Stimulated activated memory B cell treated with anti-CD40 and anti-IgM and Interleukin-4, amounts not matched to agents 10 μg/mL and 1 μg/mL and 100 μg/mL, for 72 hours (primary cell): ENCODE results near the gene ZNF618.

Experiments
- ATAC-seq: fragments of 150-1000 bp; cut with Tn5 transposase; 2 replicates; pipeline ENCODE4 v1.10.0; 2021
- H3K27ac Mint-ChIP-seq: one replicate; pipeline ENCODE4 v1.8.0; 2022; ENCODE audit warnings: mild to moderate bottlenecking, mixed read lengths
- H3K27me3 Mint-ChIP-seq: one replicate; pipeline ENCODE4 v1.8.0; 2022; ENCODE audit warnings: mixed read lengths
- H3K36me3 Mint-ChIP-seq: one replicate; pipeline ENCODE4 v1.8.0; 2022; ENCODE audit warnings: mixed read lengths
- H3K4me1 Mint-ChIP-seq: one replicate; pipeline ENCODE4 v1.8.0; 2022; ENCODE audit warnings: mixed read lengths
- H3K4me3 Mint-ChIP-seq: one replicate; pipeline ENCODE4 v1.8.0; 2022; ENCODE audit warnings: mild to moderate bottlenecking, moderate library complexity, mixed read lengths
- H3K9me3 Mint-ChIP-seq: one replicate; pipeline ENCODE4 v1.8.0; 2022; ENCODE audit warnings: mixed read lengths

The ZNF618 gene

DNA sequence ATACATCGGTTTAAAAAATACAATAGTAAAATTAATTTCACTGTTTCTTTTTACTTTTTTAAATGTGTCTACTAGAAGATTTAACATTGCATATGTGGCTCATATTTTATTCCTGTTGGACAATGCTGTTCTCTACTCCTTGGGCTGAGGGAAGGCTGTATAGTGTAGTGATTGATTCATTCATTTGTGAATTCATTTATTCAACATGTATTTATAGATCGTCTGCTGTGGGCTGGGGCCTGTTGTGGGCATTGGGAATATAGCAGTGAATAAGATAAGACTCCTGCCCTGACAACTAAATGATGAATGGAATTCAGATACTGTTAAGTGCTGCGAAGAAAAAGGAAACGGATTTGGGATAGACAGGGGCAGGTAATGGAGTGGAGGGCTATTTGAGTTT is 55.7 kb downstream of the ZNF618 start:
- Mint-ChIP-seq H3K9me3 (peaks cover 9% of the 10 kb centered on the region), H3K4me3 (no peak overlapping the region), H3K27me3 (no peaks in the 10 kb centered on the region), H3K4me1 (no peaks in the 10 kb centered on the region), H3K36me3 (no peaks in the 10 kb centered on the region), H3K27ac (no peak overlapping the region)
- ATAC-seq = no peak

DNA sequence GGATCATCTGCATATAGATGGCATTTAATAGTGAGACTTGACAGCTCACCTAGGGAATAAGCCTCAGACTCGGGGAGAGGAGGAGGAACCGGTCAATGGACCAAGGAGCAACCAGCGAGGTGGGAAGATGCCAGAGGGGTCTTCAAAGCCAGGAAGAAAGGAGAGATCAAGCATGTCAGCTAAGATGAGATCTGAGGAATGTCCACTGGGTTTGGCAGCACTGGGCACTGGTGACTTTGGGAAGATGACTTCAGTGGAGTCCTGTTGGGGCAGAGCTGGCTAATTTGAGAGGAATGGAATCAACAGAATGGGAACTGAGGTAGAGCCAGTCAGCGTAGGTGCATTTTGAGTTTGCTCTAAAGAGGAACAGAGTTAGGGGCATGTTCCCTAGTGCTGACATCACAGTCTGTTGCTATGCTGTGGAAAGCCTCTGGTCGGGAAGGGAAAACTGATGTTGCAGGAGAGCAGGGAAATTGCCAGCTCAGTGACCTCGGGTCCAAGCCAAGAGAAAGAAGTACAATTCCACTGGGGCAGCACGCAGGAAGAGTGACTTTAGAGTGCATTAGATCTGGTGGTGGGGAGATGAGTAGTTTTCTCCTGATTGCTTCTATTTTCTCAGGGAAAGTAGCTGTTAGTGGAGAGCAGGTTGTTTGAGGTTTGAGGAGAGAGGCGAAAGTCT is 56.9 kb downstream of the ZNF618 start:
- H3K36me3 Mint-ChIP-seq = no peaks in the 10 kb centered on the region
- no peak overlapping the region for H3K4me3 Mint-ChIP-seq
- H3K4me1 Mint-ChIP-seq = no peaks in the 10 kb centered on the region
- H3K9me3 Mint-ChIP-seq = peaks cover 6% of the 10 kb centered on the region
- no peak overlapping the region for H3K27ac Mint-ChIP-seq
- no peak for ATAC-seq
- no peaks in the 10 kb centered on the region for H3K27me3 Mint-ChIP-seq

DNA sequence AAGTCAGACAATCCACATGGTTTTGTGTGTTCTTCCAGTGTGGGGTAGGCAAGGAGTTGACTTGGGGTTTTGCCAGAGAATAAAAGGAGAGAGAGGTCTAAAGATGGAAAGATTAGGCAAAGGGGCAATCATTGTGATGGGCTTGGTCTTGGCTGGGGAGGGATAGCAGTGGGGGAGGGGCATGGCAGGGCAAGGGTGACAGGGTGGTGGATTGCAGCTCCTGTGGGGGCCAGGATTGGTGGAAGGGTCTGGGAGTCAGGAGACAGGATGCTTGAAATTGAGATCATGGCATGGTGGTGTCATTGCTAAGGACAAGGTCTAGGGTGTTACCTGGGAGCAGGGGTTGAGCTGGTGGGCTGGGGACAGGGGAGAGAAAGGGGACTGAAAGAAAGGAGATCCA is 57.6 kb downstream of the ZNF618 start:
- H3K9me3 Mint-ChIP-seq = no peaks in the 10 kb centered on the region
- no peaks in the 10 kb centered on the region for H3K4me1 Mint-ChIP-seq

DNA sequence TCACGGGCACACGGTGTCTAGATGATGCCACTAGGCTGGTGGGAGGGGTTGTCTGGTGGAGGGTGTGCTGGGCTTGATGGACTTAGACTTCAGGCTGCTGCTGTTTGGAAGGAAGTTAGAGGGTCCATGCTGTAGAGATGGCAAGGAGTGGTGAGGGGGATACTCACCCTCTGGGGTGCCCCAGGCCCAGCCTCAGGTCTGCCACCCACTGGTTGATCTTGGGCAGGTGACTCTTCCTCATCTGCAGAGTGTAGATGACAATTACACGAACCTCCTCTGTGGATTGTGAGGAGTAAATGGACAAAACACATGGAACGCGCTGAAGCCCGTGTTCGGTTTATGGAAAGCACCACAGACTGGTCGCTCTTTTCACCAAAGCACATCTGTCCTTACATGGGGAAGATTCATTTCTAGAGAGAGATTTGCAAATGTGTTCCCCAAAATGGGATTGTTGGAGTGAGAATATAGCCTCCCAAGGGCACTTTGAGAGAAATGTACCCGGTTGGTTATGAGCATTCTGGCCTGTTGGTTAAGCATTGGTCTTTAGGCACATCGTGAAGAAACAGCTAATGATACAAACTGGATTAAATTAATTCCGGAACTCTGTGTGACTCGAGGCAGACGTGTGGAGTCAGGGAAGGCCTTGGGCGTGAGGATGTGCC is 58.2 kb downstream of the ZNF618 start:
- no peaks in the 10 kb centered on the region for H3K27me3 Mint-ChIP-seq
- H3K36me3 Mint-ChIP-seq = no peaks in the 10 kb centered on the region
- H3K27ac Mint-ChIP-seq = no peak overlapping the region
- no peak for ATAC-seq
- no peak overlapping the region for H3K4me3 Mint-ChIP-seq
- no peaks in the 10 kb centered on the region for H3K9me3 Mint-ChIP-seq
- H3K4me1 Mint-ChIP-seq = no peaks in the 10 kb centered on the region

More for the DNA sequence above, 57.6 kb downstream of the ZNF618 start:
- H3K36me3 Mint-ChIP-seq = no peaks in the 10 kb centered on the region
- H3K27ac Mint-ChIP-seq = no peak overlapping the region
- no peak for ATAC-seq
- H3K27me3 Mint-ChIP-seq = no peaks in the 10 kb centered on the region
- H3K4me3 Mint-ChIP-seq = no peak overlapping the region

DNA sequence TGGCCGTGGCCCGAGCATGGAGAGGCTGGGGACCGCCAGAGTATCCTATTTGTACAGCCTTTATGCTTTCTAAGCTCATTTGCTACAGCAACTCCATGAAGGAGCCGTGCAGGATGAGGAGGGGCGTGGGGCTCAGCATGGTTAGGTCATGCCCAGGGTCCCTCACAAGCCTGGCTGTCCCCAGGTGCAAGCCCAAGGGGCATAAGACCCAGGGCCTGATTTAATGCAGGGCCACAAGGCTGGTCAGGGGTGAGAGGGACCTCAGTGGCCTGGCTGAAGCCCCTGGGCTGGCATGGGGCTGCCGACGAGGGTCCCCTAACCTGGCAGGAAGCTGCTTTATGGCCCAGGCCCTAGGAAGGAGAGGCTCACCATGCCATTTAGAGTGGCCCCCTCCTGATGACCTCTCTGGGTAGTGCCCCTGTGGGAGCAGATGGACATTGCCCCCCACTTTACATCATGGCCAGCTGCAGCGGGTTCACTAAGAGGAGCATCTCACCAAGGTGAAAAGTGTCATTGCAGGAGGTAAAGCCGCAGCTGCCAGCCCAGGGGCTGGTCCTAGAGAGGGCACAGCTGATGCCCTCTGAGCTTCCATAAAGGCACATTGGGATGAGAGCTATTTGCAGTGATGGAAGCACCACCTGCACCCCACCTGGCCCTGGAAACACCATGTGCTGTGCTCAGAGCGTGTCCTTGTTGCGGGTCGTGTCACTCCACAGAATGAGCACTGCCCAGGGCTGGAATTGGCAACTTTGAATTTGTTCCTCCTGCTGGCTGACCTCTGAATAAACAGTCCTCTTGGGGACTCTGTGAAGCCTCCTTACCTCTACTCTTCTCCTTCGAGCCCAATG is 58.9 kb downstream of the ZNF618 start:
- no peaks in the 10 kb centered on the region for H3K9me3 Mint-ChIP-seq

DNA sequence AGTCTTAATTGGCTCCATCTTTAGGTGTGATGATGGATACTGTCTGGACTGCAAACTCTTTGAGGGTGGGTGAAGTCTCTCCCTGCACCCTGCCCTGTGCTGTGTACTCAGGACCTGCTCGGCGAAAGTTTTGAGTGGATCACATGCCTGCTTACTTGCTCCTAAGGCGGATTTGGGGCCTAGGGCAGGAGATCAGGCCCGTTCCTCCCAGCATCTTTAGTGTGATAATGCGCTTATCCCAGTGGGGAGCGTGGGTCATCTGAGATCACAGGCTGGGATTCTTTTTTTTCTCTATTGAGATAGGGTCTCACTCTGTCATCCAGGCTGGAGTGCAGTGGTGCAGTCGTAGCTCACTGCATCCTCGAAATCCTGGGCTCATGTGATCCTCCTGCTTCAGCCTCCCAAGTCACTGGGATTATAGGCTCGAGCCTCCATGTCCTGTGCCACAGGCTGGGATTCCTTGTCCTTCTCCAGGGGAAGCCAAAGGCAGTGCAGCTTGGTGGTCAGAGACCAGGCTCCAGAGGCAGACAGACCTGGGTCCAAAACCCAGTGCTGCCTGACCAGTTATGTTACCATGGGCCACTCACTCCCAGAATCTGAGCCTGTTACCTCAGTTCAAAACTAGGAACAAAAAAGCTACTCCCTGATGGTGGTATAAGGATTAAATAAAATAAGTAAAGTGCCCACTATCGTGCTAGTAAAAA is 59.7 kb downstream of the ZNF618 start:
- H3K27ac Mint-ChIP-seq = no peak overlapping the region
- no peaks in the 10 kb centered on the region for H3K4me1 Mint-ChIP-seq
- H3K27me3 Mint-ChIP-seq = peaks cover 4% of the 10 kb centered on the region
- H3K36me3 Mint-ChIP-seq = peaks cover 3% of the 10 kb centered on the region
- no peak overlapping the region for H3K4me3 Mint-ChIP-seq
- ATAC-seq = peak; percentile 39
- peaks cover 6% of the 10 kb centered on the region for H3K9me3 Mint-ChIP-seq

More for the DNA sequence above, 58.9 kb downstream of the ZNF618 start:
- no peak for ATAC-seq
- H3K4me1 Mint-ChIP-seq = no peaks in the 10 kb centered on the region
- no peaks in the 10 kb centered on the region for H3K27me3 Mint-ChIP-seq
- no peak overlapping the region for H3K4me3 Mint-ChIP-seq
- no peak overlapping the region for H3K27ac Mint-ChIP-seq
- no peaks in the 10 kb centered on the region for H3K36me3 Mint-ChIP-seq

DNA sequence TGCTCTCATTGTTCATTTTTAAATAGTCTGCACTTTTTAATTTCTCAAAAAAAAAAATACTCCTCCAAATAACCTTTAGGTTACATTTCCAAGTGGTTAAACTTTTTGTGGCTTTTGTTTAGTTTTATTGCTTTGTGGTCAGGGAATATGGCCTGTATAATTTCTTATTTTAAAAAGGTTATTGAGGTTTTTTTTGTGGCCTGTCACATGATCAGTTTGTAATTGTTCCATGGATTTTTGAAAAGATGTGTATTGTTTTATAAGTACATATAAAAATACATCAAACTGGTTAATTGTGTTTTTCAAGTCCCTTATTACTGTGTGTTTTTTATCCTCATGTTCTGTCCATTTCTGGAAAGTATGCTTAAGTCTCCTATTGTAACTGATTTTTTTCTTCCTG is 64.0 kb downstream of the ZNF618 start:
- H3K9me3 Mint-ChIP-seq = peaks cover 12% of the 10 kb centered on the region
- no peak for ATAC-seq
- peaks cover 11% of the 10 kb centered on the region for H3K27me3 Mint-ChIP-seq
- H3K4me1 Mint-ChIP-seq = no peaks in the 10 kb centered on the region
- H3K4me3 Mint-ChIP-seq = no peak overlapping the region
- H3K36me3 Mint-ChIP-seq = peaks cover 13% of the 10 kb centered on the region
- no peak overlapping the region for H3K27ac Mint-ChIP-seq

DNA sequence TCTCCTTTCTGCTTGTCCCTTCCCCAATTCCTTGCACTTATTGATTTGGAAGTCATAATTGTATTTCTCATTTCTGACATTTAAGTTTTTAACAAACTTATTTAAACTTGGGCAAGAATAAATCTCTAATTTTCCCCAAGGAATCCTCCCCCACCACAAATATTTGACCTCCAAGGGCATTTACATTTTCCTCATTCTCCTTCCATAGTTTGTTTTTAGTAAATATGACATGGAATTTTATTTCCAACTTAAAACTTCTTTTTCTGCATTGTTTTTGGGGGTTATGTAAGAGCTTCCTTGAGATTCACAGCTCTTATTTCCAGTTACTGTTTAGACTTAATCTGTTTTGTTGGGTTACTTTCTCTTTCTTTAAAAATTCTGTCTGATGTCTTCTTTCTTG is 64.9 kb downstream of the ZNF618 start:
- ATAC-seq = no peak
- Mint-ChIP-seq H3K27me3 (peaks cover 11% of the 10 kb centered on the region), H3K27ac (no peak overlapping the region), H3K36me3 (peaks cover 13% of the 10 kb centered on the region), H3K4me3 (no peak overlapping the region), H3K4me1 (no peaks in the 10 kb centered on the region), H3K9me3 (peaks cover 12% of the 10 kb centered on the region)

DNA sequence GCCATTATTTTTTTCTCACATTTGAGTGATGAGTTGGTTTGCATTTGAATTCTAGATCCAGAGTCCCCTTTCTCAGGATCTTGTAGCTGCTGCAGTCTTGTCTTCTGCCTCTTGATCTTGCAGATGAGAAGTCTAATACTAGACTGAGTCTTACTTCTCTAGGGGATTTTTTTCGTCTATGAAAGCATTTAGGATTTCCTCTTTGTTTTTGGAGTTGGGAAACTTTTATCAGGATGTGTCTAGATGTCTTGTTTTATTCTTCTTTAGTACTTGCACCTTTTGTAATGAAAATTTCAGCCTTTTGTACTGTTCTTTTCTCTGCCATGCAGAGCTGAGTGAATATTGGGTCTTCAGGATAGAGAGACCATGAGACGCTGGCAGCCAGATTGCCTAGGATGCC is 65.4 kb downstream of the ZNF618 start:
- peaks cover 13% of the 10 kb centered on the region for H3K36me3 Mint-ChIP-seq
- no peak overlapping the region for H3K4me3 Mint-ChIP-seq
- no peaks in the 10 kb centered on the region for H3K4me1 Mint-ChIP-seq
- H3K27me3 Mint-ChIP-seq = peaks cover 11% of the 10 kb centered on the region
- H3K27ac Mint-ChIP-seq = no peak overlapping the region
- ATAC-seq = no peak
- peaks cover 12% of the 10 kb centered on the region for H3K9me3 Mint-ChIP-seq

DNA sequence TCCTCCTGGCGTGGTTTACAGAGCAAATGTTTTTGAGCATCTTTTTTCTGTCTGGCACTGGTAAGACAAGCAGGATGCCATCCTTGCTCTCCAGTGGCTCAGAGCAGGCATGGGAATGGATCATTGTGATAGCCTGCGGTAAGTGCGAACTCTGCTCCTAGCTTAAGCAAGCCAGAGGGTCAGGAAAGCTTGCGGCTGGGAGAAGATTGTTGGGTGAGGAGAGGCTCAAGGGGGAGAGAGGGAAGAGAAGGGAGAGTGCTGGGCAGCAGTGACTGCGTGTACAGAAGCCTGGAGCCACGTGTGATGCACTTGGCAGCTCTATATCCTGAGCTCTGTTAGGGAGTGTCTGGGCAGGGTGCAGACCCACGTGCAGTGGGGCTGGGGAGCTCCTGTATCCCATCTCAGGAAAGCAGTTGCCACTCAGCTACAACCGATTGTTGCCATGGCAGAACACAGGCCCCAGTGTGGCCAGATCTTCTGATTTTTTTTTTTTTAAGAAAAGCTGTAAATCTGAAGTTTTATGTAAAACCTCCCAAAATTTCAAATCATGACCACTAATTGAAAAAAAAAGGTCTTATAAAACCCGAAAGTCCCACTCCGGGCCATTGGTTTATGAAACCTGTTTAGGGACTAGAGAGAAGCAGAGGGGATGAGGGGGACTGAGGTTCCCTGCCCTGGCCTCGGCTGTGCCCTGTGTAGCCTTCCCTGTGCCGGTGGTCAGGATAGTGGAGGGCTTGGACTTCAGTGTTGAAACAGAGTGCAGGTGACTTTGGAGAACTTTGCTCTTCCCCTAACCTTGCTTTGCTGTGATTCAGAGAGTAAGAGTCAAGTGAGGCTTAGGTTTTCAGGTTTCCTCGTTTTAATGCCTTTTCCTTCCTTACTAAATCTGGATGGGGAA is 67.3 kb downstream of the ZNF618 start:
- Mint-ChIP-seq H3K36me3 (peaks cover 13% of the 10 kb centered on the region), H3K4me3 (no peak overlapping the region), H3K9me3 (peaks cover 12% of the 10 kb centered on the region), H3K27ac (no peak overlapping the region), H3K4me1 (no peaks in the 10 kb centered on the region), H3K27me3 (peaks cover 11% of the 10 kb centered on the region)
- peak; percentile 51 for ATAC-seq

DNA sequence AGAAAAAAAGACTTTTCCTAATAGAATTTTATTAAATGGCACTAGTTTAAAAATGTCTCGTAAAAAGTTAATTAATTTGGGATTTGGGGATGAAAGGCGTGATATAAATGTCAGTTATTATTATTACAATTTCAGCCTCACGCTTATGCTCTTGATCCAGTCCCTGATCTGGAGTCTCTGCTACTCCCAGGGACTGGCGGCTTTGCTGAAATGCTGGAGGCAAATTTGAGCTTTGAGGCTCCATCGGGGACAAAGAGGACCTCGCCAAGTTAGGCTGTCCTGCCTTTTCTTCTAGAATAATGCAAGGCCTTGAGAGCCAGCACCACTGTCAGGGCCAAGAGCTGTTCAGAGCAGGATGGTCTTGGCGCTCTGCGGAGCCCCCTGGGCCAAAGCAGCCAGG is 69.7 kb downstream of the ZNF618 start:
- Mint-ChIP-seq H3K9me3 (peaks cover 6% of the 10 kb centered on the region), H3K4me1 (no peaks in the 10 kb centered on the region), H3K27me3 (peaks cover 14% of the 10 kb centered on the region), H3K36me3 (peaks cover 10% of the 10 kb centered on the region), H3K27ac (no peak overlapping the region), H3K4me3 (no peak overlapping the region)
- no peak for ATAC-seq

DNA sequence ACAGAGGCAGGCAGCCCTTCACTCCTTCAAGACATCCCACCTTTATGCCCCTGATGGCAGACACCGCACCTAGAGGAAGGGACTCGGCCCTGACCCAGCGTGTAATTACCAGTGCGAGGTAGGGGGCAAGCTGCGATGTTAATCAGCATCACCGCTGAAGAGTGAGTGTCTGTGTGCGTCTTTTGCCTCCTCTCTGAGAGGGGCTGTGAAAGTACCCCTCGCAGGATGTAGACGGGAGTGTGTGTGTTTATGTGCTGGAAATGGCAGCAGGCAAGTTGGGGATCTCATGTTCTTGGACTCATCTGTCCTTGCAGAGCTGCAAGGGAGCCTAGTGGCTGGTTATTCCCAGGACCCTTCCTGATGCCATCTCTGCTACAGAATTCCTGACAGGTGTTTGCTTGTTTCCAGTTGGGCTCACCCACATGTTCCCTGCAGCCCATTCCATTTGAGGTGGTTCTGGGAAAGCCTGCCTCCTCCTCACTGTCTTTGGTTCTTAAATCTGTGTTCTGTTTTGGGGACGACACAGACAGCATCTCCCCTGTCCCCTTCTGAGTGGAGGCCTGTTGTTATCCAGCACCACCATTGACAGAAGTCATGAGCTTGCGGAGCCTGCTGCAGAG is 70.5 kb downstream of the ZNF618 start:
- no peak for ATAC-seq
- no peaks in the 10 kb centered on the region for H3K4me1 Mint-ChIP-seq
- peaks cover 9% of the 10 kb centered on the region for H3K27me3 Mint-ChIP-seq
- no peak overlapping the region for H3K4me3 Mint-ChIP-seq
- H3K9me3 Mint-ChIP-seq = no peaks in the 10 kb centered on the region
- peaks cover 4% of the 10 kb centered on the region for H3K36me3 Mint-ChIP-seq
- no peak overlapping the region for H3K27ac Mint-ChIP-seq

DNA sequence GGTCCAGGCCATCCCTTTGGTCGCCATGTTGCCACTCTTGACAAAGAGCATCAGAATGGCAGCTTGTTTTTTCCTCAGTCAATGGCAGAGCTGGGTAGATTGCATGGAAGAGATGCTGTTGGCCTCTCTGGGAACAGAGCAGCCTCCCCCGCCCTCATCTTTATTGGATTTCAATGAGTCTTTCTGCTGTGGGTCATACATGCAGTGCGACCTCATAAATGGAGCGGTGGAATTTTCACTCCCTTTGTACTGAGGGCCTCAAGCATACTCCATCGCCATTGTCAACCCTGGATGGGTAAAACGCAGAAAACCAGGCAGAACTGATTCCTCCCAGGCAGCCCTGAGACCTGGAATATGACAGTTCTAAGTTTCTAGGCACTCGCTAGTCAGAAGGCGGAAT is 71.8 kb downstream of the ZNF618 start:
- Mint-ChIP-seq H3K4me3 (no peak overlapping the region), H3K36me3 (no peaks in the 10 kb centered on the region), H3K27ac (no peak overlapping the region), H3K27me3 (peaks cover 9% of the 10 kb centered on the region), H3K4me1 (no peaks in the 10 kb centered on the region), H3K9me3 (no peaks in the 10 kb centered on the region)
- ATAC-seq = no peak
